Measurements from ENCODE around the gene YJU2.
A peak's percentile ranks its signal among the peaks of the same experiment; 100 is the strongest.

The YJU2 gene

GRCh38 chr19:4305257-4305612 is 58.4 kb downstream of the YJU2 start:
- no CpG with 5 or more reads among the region's 7 CpGs for WGBS (ENCODE audit: extremely low coverage, insufficient coverage, low lambda C conversion rate)

GRCh38 chr19:4305659-4306058 is 58.8 kb downstream of the YJU2 start:
- Histone ChIP-seq H3K56ac (ENCODE audit: low read length) (no peak overlapping the region), H3K4me2 (ENCODE audit: low read length) (no peak overlapping the region), H4K5ac (ENCODE audit: low read length) (no peak overlapping the region), H3K9ac (ENCODE audit: low read length) (no peak overlapping the region), H3K18ac (ENCODE audit: low read length) (no peak overlapping the region), H3K4me1 (ENCODE audit: control insufficient read depth, low read depth, low read length) (no peaks in the 10 kb centered on the region), H2BK120ac (ENCODE audit: low read depth, low read length) (no peak overlapping the region), H2AK5ac (ENCODE audit: low read length) (no peak overlapping the region), H3K79me1 (ENCODE audit: low read length) (no peaks in the 10 kb centered on the region), H3K4ac (ENCODE audit: low read depth, low read length) (no peak overlapping the region), H2BK5ac (ENCODE audit: low read length) (no peak overlapping the region), H2BK15ac (replicated peaks; ENCODE audit: low read depth) (no peak overlapping the region), H3K27ac (ENCODE audit: low read depth, low read length) (no peak overlapping the region), H3K27me3 (ENCODE audit: insufficient read depth, low read length, poor library complexity) (no peaks in the 10 kb centered on the region), H3K4me3 (ENCODE audit: low read length) (no peak overlapping the region), H3K36me3 (ENCODE audit: control insufficient read depth, insufficient read depth, low read length) (peaks cover 2% of the 10 kb centered on the region), H3K79me2 (ENCODE audit: control insufficient read depth, insufficient read depth, low read length) (no peaks in the 10 kb centered on the region), H3K23ac (ENCODE audit: low read length) (no peak overlapping the region), H4K8ac (ENCODE audit: low read depth, low read length) (no peak overlapping the region)
- no peak for DNase-seq
- WGBS (ENCODE audit: extremely low coverage, insufficient coverage, low lambda C conversion rate): no CpG with 5 or more reads among the region's 16 CpGs

More at GRCh38 chr19:4305257-4305612, 58.4 kb downstream of the YJU2 start:
- Histone ChIP-seq H2AK5ac (ENCODE audit: low read length) (no peak overlapping the region), H3K23ac (ENCODE audit: low read length) (no peak overlapping the region), H3K4me1 (ENCODE audit: control insufficient read depth, low read depth, low read length) (no peaks in the 10 kb centered on the region), H3K56ac (ENCODE audit: low read length) (no peak overlapping the region), H3K4me2 (ENCODE audit: low read length) (no peak overlapping the region), H2BK15ac (replicated peaks; ENCODE audit: low read depth) (no peak overlapping the region), H3K4ac (ENCODE audit: low read depth, low read length) (no peak overlapping the region), H4K8ac (ENCODE audit: low read depth, low read length) (no peak overlapping the region), H4K5ac (ENCODE audit: low read length) (no peak overlapping the region), H3K27me3 (ENCODE audit: insufficient read depth, low read length, poor library complexity) (no peaks in the 10 kb centered on the region), H3K18ac (ENCODE audit: low read length) (peak overlapping the region; percentile 33), H3K9ac (ENCODE audit: low read length) (no peak overlapping the region), H2BK120ac (ENCODE audit: low read depth, low read length) (no peak overlapping the region), H3K27ac (ENCODE audit: low read depth, low read length) (no peak overlapping the region), H3K79me1 (ENCODE audit: low read length) (no peaks in the 10 kb centered on the region), H3K79me2 (ENCODE audit: control insufficient read depth, insufficient read depth, low read length) (no peaks in the 10 kb centered on the region), H3K4me3 (ENCODE audit: low read length) (no peak overlapping the region), H3K36me3 (ENCODE audit: control insufficient read depth, insufficient read depth, low read length) (no peaks in the 10 kb centered on the region), H2BK5ac (ENCODE audit: low read length) (no peak overlapping the region)
- no peak for DNase-seq

GRCh38 chr19:4310247-4311121 is 63.6 kb downstream of the YJU2 start:
- H3K36me3 ChIP-seq (ENCODE audit: control insufficient read depth, insufficient read depth, low read length): peaks cover 2% of the 10 kb centered on the region
- WGBS (ENCODE audit: extremely low coverage, insufficient coverage, low lambda C conversion rate): no CpG with 5 or more reads among the region's 22 CpGs

GRCh38 chr19:4313847-4314490 is 67.1 kb downstream of the YJU2 start:
- DNase-seq: no peak
- Histone ChIP-seq H3K18ac (ENCODE audit: low read length) (no peak overlapping the region), H3K9ac (ENCODE audit: low read length) (no peak overlapping the region), H3K36me3 (ENCODE audit: control insufficient read depth, insufficient read depth, low read length) (peaks cover 2% of the 10 kb centered on the region), H3K4ac (ENCODE audit: low read depth, low read length) (no peak overlapping the region), H3K27ac (ENCODE audit: low read depth, low read length) (no peak overlapping the region), H4K5ac (ENCODE audit: low read length) (no peak overlapping the region), H3K79me2 (ENCODE audit: control insufficient read depth, insufficient read depth, low read length) (no peaks in the 10 kb centered on the region), H3K27me3 (ENCODE audit: insufficient read depth, low read length, poor library complexity) (no peaks in the 10 kb centered on the region), H2AK5ac (ENCODE audit: low read length) (no peak overlapping the region), H3K4me3 (ENCODE audit: low read length) (no peak overlapping the region), H4K8ac (ENCODE audit: low read depth, low read length) (no peak overlapping the region), H3K4me2 (ENCODE audit: low read length) (no peak overlapping the region), H3K23ac (ENCODE audit: low read length) (no peak overlapping the region), H3K4me1 (ENCODE audit: control insufficient read depth, low read depth, low read length) (no peaks in the 10 kb centered on the region), H2BK15ac (replicated peaks; ENCODE audit: low read depth) (no peak overlapping the region), H3K79me1 (ENCODE audit: low read length) (no peaks in the 10 kb centered on the region), H2BK5ac (ENCODE audit: low read length) (no peak overlapping the region), H3K56ac (ENCODE audit: low read length) (no peak overlapping the region), H2BK120ac (ENCODE audit: low read depth, low read length) (no peak overlapping the region)
- WGBS (ENCODE audit: extremely low coverage, insufficient coverage, low lambda C conversion rate): no CpG with 5 or more reads among the region's 12 CpGs

More at GRCh38 chr19:4310247-4311121, 63.6 kb downstream of the YJU2 start:
- H3K9ac ChIP-seq (ENCODE audit: low read length): no peak overlapping the region
- DNase-seq: peak; percentile 78
- no peak overlapping the region for H3K4me2 ChIP-seq (ENCODE audit: low read length)
- no peaks in the 10 kb centered on the region for H3K27me3 ChIP-seq (ENCODE audit: insufficient read depth, low read length, poor library complexity)
- no peaks in the 10 kb centered on the region for H3K4me1 ChIP-seq (ENCODE audit: control insufficient read depth, low read depth, low read length)
- H3K79me2 ChIP-seq (ENCODE audit: control insufficient read depth, insufficient read depth, low read length): no peaks in the 10 kb centered on the region
- H4K5ac ChIP-seq (ENCODE audit: low read length): no peak overlapping the region
- no peak overlapping the region for H3K4ac ChIP-seq (ENCODE audit: low read depth, low read length)
- H3K27ac ChIP-seq (ENCODE audit: low read depth, low read length): no peak overlapping the region
- no peak overlapping the region for H2BK15ac ChIP-seq (replicated peaks; ENCODE audit: low read depth)
- H2BK5ac ChIP-seq (ENCODE audit: low read length): no peak overlapping the region
- H3K56ac ChIP-seq (ENCODE audit: low read length): no peak overlapping the region
- no peak overlapping the region for H3K18ac ChIP-seq (ENCODE audit: low read length)
- H3K23ac ChIP-seq (ENCODE audit: low read length): no peak overlapping the region
- no peak overlapping the region for H2AK5ac ChIP-seq (ENCODE audit: low read length)
- no peak overlapping the region for H4K8ac ChIP-seq (ENCODE audit: low read depth, low read length)
- no peak overlapping the region for H3K4me3 ChIP-seq (ENCODE audit: low read length)
- no peaks in the 10 kb centered on the region for H3K79me1 ChIP-seq (ENCODE audit: low read length)
- no peak overlapping the region for H2BK120ac ChIP-seq (ENCODE audit: low read depth, low read length)

GRCh38 chr19:4316956-4317355 is 70.1 kb downstream of the YJU2 start:
- no peaks in the 10 kb centered on the region for H3K27me3 ChIP-seq (ENCODE audit: insufficient read depth, low read length, poor library complexity)
- no peak overlapping the region for H3K4me2 ChIP-seq (ENCODE audit: low read length)
- H3K4me1 ChIP-seq (ENCODE audit: control insufficient read depth, low read depth, low read length): no peaks in the 10 kb centered on the region
- no peaks in the 10 kb centered on the region for H3K36me3 ChIP-seq (ENCODE audit: control insufficient read depth, insufficient read depth, low read length)
- no peak overlapping the region for H2BK5ac ChIP-seq (ENCODE audit: low read length)
- H3K4me3 ChIP-seq (ENCODE audit: low read length): no peak overlapping the region
- no peak overlapping the region for H2BK120ac ChIP-seq (ENCODE audit: low read depth, low read length)
- WGBS (ENCODE audit: extremely low coverage, insufficient coverage, low lambda C conversion rate): no CpG with 5 or more reads among the region's 9 CpGs
- DNase-seq: no peak
- no peak overlapping the region for H2AK5ac ChIP-seq (ENCODE audit: low read length)
- no peak overlapping the region for H3K4ac ChIP-seq (ENCODE audit: low read depth, low read length)
- H3K27ac ChIP-seq (ENCODE audit: low read depth, low read length): no peak overlapping the region
- H3K18ac ChIP-seq (ENCODE audit: low read length): no peak overlapping the region
- H2BK15ac ChIP-seq (replicated peaks; ENCODE audit: low read depth): no peak overlapping the region
- H4K8ac ChIP-seq (ENCODE audit: low read depth, low read length): no peak overlapping the region
- H3K79me1 ChIP-seq (ENCODE audit: low read length): no peaks in the 10 kb centered on the region
- no peak overlapping the region for H3K56ac ChIP-seq (ENCODE audit: low read length)
- H3K9ac ChIP-seq (ENCODE audit: low read length): no peak overlapping the region
- H3K23ac ChIP-seq (ENCODE audit: low read length): no peak overlapping the region
- H3K79me2 ChIP-seq (ENCODE audit: control insufficient read depth, insufficient read depth, low read length): no peaks in the 10 kb centered on the region
- H4K5ac ChIP-seq (ENCODE audit: low read length): no peak overlapping the region

Data from mesendoderm (in vitro differentiated cells).